AG08395 (cell line): ENCODE measurements around the gene CNBD2.
"Not testable (repeated sequence)": the region's sequence is repeated elsewhere in the genome, so short reads cannot be mapped to it uniquely, and the experiment has no call there.

Experiments
- DNase-seq: peaks from one replicate; pipeline ENCODE4 v3.0.0; 2012; ENCODE audit warnings: mixed read lengths, low spot score

Gene CNBD2

GRCh38 chr20:35967979-35968640 lies at the start of gene CNBD2:
CNBD2 (plus strand) TSS chr20:35968590; CDS start chr20:35968763, 173 bp downstream.
- DNase-seq: no peak

- DNase-seq: no peak
Measured at GRCh38 chr20:35920523-35920922, 47.9 kb upstream of the CNBD2 start.

- no peak for DNase-seq
Measured at GRCh38 chr20:35929301-35929700, 39.1 kb upstream of the CNBD2 start.

GRCh38 chr20:35934050-35934449 lies 34.3 kb upstream of the CNBD2 start:
- no peak for DNase-seq

GRCh38 chr20:35939264-35939663 lies 29.1 kb upstream of the CNBD2 start:
- no peak for DNase-seq

- no peak for DNase-seq
Measured at GRCh38 chr20:35941620-35942019, 26.8 kb upstream of the CNBD2 start.

GRCh38 chr20:35942243-35942642 lies 26.1 kb upstream of the CNBD2 start:
- DNase-seq: no peak

GRCh38 chr20:35947489-35947888 lies 20.9 kb upstream of the CNBD2 start:
- DNase-seq: peak; percentile 16

GRCh38 chr20:35947907-35948306 lies 20.5 kb upstream of the CNBD2 start:
- no peak for DNase-seq

GRCh38 chr20:35950093-35950492 lies 18.3 kb upstream of the CNBD2 start:
- DNase-seq: no peak

GRCh38 chr20:35952080-35952479 lies 16.3 kb upstream of the CNBD2 start:
- DNase-seq: not testable (repeated sequence)

- no peak for DNase-seq
Measured at GRCh38 chr20:35952480-35953386, 15.7 kb upstream of the CNBD2 start.

- DNase-seq: peak; percentile 38
Measured at GRCh38 chr20:35953387-35954199, 14.8 kb upstream of the CNBD2 start.

GRCh38 chr20:35954200-35954906 lies 14.0 kb upstream of the CNBD2 start, which contains the start of gene SCAND1:
SCAND1 (minus strand) TSS chr20:35954502; CDS start chr20:35954284, 218 bp downstream.
- DNase-seq: peak; percentile 96

- DNase-seq: no peak
Measured at GRCh38 chr20:35954907-35955251, 13.5 kb upstream of the CNBD2 start.

GRCh38 chr20:35956616-35957015 lies 11.8 kb upstream of the CNBD2 start:
- DNase-seq: no peak

- not testable (repeated sequence) for DNase-seq
Measured at GRCh38 chr20:35959291-35959690, 9.1 kb upstream of the CNBD2 start.

- no peak for DNase-seq
Measured at GRCh38 chr20:35963878-35964277, 4.5 kb upstream of the CNBD2 start.

GRCh38 chr20:35968930-35969329 lies 540 bp downstream of the CNBD2 start:
- no peak for DNase-seq

GRCh38 chr20:35971981-35972380 lies 3.6 kb downstream of the CNBD2 start:
- DNase-seq: no peak

GRCh38 chr20:35972462-35972861 lies 4.1 kb downstream of the CNBD2 start:
- no peak for DNase-seq

GRCh38 chr20:35974256-35974655 lies 5.9 kb downstream of the CNBD2 start:
- DNase-seq: no peak
